Erythroblast (primary cell): ENCODE data around the gene C11orf98.

Experiments
- GATA1 ChIP-seq: IDR thresholded peaks from 2 replicates; pipeline ENCODE4 v1.6.1; 2011; ENCODE audit warnings: low read depth, mild to moderate bottlenecking, control low read depth, low read length, moderate library complexity
- POLR2A ChIP-seq: IDR thresholded peaks from 2 replicates; pipeline ENCODE4 v1.6.1; 2011; ENCODE audit warnings: mild to moderate bottlenecking, low read length

DNA sequence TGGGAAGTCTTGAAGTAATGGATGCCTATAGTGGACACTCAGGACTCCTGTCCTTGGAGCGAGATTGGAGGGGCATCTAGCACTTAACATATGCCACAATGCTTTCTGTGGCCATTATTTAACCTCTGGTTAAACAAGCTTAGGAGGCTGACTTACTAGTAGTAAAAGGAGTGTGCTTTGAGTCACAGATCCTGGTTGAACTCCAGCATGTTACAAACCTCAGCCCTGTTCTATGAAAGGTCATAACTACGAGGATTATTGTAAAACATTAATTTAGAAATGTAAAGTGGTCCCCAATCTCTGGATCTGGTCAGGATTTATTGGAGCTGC is 8.2 kb upstream of the C11orf98 start:
- no peak for TF ChIP-seq POLR2A
- no peak for TF ChIP-seq GATA1
